HG03097 (cell line): ENCODE results near the gene ZNF304.

ENCODE experiments used
- ATAC-seq: cut with Tn5 transposase; IDR thresholded peaks from one replicate; pipeline ENCODE4 v1.9.1; 2021; ENCODE audit not compliant: unreplicated experiment, low FRiP score

ZNF304 gene

DNA sequence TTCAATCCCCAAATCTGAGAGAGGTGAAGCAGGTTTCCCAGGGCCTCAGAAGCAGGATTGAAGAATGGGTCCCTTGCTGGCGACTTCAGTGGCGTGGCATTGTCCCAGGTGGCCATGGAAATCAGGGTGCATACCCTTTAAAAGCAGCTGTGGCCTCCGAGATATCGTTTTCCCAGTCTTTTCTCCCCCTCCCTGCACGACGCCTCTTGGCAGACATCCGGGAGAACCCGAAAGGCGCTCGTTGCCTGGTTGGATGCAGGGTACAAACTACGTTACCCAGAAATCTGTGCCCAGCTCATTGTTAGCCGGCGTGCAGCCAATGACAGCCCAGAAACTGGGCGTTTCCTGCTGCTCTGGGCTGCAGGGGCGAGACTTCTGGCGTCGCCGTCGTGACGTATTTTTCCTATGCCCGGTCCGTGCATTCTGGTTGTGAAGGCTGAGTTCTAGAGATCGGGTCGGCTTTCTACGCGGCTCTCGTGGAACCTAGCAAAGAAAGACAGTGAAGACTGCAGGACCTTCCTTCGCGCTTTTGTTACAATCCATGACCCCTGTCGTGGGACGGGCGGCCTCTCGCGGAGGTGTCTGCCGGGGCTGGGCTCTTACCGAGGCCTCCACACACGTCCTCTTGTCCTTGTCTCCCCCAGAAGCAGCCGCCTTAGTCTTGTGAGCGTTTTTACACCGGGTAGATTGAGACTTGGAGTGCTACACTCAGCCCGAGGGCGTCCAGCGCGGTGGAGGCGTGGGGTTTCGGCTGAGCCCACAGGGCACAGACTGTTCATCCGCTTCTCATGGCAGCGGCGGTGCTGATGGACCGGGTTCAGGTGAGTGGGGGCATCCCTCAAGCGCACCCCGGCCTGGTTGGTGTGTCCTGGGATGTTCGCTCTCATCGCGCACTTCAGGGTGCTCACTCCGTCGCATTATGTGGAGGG lies at the start of gene ZNF304:
ZNF304 (plus strand) TSS at position 395 of the 929 bp plus-strand sequence; CDS start at position 789, 394 bp downstream.
- ATAC-seq: peak; percentile 98

DNA sequence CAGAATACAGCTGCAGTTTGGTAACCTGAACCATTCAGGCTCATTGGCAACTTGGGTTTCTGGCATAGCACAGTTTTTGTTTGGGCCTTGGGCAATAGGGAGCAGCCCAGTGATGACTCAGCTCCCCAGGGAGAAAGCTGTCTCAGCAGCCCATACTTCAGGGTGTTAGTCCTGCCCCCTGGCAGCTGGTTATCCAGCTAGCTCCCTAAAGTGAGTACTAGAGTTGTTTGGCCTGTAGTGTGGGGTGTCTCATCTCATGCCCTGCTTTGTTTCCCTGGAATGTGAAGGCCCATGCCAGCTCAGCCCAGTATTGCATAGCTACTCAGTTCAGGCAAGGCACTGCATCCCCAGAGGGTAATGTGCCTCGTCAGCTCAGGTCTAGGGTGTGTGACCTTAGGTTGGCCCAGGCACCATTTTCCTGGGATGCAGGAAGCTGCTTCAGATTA lies 49.0 kb upstream of the ZNF304 start:
- ATAC-seq: no peak

DNA sequence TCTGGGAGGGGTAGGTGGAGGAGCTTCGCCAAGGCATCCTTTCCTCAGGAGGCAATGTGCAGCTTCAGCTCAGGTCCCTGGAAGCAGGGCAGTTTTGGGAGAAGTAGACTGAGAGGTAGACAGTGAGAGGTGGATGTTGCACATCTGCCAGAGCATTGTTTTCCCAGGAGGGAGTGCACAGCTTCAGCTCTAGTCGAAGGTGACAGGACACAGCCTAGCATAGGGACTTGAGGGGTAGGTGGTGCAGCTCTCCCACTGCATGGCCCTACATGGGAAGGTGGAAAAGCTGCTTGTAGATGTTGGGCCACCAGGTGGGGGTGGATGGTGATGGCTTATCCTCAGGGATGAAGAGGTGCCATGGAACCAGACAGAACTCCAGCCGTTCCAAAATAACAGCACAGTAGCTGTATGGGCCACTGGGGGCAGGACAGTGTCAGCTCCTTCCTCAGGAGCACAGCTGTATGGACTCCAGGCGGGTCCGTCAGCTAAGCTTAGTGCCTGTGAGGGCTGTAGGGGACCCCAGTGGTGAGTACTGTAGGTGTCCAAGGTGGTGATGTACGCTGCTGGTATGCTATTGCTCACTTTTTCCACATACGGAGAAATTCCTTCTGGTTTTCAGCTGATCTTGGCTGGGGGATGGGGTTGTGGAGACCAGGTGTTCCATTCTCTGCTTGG lies 48.2 kb upstream of the ZNF304 start:
- ATAC-seq: no peak

DNA sequence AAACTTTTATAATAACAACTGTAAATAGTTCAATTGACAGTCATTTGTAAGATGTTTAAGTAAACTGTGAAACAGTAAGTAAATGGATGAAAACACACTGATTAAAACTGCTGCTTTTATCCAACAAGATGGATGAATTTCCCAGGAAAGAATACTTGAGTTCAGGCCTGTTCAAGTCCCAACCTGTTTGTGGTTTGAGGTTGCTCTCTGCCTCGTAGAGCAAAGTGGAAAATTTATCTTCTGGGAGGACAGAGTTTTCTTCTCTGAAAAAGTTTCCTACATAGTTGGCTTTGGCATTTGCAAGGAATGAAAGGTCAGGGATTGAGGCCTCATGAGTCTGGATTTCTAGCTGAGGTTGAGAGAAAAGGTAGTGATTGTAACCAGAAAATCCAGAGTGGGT lies 46.0 kb upstream of the ZNF304 start:
- no peak for ATAC-seq

DNA sequence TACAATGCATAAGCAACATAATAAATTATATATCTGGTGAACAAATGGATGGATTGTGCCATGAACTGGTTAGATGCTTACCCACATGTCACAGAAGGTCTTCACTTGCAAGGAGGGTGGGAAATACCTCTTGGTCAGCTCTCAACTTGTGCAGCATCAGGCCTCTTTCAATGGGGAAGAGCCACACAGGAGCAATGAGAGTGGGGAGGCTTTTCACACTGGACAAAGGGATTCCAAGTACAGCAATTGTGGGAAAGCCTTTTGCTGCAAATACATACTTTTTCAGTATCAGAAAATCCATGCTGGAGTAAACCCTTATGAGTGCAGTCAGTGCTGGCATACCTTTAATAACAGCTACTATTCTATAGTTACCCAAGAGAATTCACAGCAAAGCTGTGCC lies 42.6 kb upstream of the ZNF304 start:
- no peak for ATAC-seq

DNA sequence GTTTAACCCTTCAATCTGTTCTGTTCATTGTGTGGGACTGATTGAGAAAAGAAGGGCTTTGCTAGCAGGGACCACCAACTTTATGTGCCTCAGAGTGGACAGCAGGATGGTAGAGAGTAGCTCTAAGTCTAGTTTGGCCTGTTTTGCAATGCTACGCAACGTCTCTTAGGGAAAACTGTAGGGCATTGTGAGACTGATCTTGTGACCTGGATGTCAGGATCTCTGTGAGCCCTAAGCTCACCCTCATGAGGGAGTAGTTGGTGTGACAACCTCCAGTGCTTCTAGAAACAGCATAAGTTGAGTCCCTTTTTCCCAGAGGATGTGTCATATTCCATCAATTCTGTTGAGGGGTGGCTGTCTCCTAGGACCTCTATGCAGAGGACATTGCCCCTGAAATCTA lies 40.3 kb upstream of the ZNF304 start:
- ATAC-seq: no peak

DNA sequence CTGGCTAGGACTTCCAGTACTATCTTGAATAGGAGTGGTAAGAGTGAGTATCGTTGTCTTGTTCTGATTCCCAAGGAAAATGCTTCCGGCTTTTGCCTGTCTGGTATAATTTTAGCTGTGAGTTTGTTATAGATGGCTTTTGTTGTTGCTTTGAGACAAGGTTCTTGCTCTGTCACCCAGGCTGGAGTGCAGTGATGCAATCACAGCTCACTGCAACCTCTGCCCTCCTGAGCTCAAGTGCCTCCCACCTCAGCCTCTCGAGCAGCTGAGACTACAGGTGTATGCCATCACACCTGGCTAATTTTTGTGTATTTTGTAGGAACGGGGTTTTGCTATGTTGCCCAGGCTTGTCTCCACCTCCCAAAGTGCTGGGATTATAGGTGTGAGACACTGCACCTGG lies 36.9 kb upstream of the ZNF304 start:
- ATAC-seq: no peak

DNA sequence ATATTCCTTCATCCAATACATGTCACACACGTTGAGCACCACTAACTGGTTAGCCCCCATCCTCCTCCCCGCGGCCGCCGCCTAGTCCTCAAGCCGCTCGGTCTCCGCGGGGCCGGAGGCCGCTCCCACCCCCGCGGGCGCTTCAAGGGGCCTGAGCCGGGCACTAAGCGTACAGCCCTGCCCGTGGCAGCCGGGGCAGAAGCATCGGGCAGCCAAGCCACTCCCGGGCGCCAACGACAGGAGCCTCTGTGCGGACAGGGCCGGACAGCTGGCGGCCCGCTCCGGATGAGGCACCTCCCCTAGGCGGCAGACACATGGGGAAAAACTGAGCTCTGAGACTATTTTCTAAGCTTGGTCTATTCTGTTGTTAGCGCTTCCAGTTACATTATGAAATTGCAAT lies 33.6 kb upstream of the ZNF304 start:
- no peak for ATAC-seq

DNA sequence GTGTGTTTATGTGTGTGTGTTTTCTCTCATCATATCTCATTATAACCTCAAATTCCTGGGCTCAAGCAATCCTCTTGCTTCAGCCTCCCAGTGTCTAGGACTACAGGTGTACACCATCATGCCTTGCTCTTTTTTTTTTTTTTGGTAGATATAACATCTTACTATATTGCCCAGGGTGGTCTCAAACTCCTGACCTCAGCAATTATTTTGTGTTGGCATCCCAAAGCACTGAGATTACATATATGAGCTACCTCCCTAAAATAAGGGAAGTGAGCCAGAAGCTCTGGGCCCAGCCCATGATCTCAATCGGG lies 31.2 kb upstream of the ZNF304 start:
- ATAC-seq: no peak

DNA sequence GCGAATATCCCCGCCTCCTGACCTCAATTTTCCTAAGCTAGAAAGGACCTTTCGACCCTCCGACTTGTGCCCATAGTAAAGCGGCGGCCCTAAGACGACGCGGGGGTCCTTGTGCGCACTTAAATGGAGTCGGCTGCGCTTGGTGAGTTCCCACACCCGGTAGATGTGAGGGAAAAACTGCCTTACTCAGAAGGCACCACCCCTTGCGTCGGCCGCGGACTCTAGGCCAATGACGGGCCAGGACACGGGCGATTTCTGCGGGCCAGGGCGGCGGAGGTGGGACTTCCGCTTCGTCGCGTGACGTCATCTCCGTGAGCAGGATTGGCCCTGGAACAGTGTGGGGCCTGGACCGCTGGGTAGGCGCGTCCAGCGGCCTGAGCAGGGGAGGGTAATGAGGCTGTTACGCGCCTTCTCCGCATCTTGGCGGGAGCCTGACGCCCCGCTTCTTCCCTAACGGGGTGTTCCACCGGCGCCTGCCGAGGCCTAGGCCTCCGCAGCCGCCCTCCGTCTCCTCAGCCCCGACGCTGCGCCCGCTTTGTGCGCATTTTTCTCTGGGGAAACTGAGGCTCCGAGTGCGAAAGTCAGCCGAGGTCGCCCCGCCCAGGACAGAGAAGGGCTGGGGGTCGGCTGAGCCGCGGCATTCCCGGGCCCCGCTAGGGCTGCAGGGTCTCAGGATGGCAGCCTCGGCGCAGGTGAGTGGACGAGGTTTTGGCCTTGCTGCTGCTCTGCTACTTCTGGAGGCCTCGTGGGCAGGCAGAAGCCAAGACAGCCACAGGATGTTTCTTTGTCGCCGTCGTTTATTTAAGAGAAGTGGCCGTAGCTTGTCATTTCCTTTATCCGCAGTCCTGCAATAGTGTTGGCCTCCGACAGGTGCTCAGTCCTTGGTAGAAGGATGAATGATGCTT lies 30.6 kb upstream of the ZNF304 start, which contains the start of gene ZNF543:
ZNF543 (plus strand) TSS at position 293 of the 905 bp plus-strand sequence; CDS start at position 675, 382 bp downstream.
- peak; percentile 98 for ATAC-seq

DNA sequence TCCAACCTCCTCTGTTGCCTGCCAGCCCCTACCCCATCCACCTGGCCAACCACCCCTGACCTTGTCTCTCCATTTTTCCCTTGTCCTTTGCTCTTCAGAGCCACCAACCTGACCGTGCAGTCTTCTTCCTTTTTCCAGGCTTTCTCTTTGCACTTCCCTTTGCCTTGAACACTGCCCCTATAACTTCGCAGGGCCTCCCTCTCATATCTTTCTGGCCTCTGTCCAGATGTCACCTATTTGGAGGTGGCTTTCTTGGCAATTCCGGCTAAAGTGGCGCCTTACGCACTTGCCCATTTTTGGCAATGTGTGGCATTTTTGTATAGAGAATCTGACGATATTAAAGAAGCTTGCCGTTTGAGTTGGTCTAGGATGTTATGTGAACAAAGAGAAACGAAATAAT lies 30.0 kb upstream of the ZNF304 start:
- no peak for ATAC-seq

DNA sequence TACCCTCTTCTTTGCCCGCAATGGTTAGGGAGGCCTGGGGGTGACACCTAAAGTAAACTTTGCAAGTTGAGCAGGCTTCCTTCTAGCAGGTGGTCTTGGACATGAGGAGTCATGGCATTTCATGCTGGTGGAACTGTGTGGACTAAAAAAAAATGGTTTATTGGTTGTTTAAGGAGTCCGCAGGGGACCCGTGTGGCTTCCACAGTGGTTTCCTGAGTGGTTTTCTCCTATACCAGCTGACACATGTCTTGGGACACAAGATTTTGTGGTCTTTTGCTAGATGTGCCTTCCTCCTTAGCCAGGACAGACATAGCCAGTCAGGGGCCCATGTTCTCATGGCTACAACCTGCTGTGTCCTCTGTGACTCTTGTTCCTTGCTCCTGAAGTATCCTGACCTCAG lies 29.3 kb upstream of the ZNF304 start:
- ATAC-seq: no peak

DNA sequence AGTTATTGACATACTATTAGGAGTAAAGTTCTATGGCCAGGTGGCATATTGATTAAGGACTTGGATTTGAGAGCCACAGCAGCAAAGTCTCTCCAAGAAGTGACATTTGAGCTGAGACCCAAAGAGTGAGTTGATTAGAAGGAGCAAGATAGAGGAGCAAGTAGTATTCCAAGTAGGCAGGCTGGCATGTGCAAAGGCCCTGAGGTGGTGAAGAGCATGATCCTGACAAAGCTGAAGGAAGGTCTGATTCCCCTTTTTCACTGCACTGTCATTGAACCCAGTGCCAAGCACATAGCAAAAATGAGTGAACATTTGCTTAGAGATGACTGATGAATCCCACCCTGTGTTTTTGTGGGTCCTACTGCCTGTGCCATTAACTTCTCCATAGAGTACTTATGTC lies 26.1 kb upstream of the ZNF304 start:
- no peak for ATAC-seq

DNA sequence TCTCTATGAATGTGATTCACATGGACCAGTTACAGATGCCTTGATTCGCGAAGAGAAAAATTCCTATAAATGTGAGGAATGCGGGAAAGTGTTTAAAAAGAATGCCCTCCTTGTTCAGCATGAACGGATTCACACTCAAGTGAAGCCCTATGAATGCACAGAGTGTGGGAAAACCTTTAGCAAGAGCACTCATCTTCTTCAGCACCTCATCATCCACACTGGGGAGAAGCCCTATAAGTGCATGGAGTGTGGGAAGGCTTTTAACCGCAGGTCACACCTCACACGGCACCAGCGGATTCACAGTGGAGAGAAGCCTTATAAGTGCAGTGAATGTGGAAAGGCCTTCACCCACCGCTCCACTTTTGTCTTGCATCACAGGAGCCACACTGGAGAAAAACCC lies 23.1 kb upstream of the ZNF304 start:
- no peak for ATAC-seq

DNA sequence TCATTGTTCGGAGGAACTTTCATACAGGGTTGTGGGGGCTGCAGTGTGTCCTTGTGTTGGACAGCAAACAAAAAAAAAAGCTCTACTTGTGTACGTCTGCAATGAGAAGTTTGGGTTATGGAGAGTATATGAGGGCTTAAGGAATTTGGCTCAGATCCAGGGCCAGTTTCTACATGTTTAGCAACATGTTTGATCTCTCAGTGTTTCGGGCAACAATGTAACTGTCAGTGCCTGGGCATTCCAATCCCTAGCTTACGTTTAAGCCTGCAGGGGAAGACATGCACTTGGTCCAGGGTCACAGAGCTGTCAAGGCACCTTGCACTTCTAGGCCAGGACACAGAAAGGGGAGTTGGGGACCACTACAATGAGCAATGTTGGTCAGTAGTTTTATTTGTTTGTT lies 16.9 kb upstream of the ZNF304 start:
- ATAC-seq: no peak

DNA sequence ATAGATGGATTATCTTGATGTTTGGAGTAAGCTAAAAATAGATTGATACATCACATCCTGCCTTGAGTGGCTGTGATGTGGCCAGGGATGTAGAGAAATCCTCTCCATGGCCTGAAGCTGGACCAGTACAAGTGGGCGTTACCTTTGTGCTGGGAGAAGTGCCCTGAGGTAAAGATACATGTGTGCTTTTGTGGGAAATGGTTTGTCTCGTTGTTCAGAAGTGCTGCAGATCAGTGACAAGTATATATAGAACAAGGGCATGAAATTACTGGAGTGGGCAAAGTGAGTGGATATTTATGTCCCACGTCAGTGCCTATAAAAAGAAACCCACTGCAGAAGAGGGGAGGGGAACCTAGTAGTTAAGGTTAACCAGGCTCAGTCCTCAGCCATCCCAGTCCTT lies 12.2 kb upstream of the ZNF304 start:
- no peak for ATAC-seq

DNA sequence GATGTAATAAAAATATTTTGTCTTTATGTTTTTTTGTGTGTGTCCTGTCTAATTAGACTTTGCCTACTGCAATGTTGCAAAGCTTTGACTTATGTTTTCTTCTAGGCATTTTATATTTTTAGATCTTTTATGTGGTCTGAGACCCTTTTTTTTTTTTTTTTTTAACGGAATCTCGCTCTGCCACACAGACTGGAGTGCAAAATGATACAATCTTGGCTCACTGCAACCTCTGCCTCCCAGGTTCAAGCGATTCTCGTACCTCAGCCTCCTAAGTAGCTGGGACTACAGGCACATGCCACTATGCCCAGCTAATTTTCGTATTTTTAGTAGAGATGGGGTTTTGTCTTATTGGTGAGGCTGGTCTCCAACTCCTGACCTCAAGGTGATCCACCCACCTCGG lies 8.5 kb upstream of the ZNF304 start:
- no peak for ATAC-seq

DNA sequence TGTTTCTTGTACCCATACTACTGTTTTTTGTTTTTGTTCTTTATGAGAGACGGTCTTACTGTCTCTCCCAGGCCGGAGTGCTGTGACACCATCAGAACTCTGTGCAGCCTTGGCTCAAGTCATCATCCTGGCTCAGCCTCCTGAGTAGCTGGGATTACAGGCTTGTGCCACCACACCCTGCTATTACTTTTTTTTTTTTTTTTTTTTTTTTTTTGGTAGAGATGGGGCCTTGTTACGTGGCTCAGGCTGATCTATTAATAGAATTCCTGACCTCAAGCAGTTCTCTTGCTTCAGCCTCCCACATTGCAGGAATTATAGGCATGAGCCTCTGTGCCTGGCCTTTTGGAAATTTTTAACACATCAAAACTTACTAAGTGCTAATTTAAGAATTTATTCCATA lies 2.9 kb upstream of the ZNF304 start:
- no peak for ATAC-seq

DNA sequence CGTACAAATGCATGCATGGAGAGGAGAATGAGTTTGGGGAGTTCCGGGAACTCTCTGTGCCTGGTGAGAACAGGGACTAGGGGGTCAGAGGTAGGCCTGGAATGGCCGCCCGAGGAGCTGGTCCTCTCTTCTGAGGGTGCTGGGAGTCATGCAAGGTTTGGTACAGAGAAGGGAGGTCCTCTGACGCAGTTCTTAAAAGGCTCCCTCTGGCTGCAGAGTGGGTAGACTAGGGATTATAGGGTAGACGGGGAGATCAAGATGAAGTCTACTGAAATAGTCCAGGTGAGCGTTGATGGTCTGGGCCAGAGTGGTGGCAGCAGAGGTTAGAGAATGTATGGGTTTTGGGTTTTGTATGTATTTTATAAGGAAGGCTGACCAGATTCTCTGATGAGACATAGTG lies 796 bp downstream of the ZNF304 start:
- ATAC-seq: no peak

DNA sequence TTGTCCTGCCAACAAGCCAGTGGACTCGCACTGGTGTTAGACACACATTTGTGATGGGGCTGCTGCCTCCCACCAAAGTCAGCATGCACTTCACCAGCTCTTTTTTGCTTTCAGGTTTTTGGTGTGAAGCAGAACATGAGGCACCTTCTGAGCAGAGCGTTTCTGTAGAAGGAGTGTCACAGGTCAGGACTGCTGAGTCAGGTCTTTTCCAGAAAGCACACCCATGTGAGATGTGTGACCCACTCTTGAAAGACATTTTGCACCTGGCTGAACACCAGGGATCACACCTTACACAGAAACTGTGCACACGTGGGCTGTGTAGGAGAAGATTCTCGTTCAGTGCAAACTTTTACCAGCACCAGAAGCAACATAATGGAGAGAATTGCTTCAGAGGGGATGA lies 4.8 kb downstream of the ZNF304 start:
- no peak for ATAC-seq

DNA sequence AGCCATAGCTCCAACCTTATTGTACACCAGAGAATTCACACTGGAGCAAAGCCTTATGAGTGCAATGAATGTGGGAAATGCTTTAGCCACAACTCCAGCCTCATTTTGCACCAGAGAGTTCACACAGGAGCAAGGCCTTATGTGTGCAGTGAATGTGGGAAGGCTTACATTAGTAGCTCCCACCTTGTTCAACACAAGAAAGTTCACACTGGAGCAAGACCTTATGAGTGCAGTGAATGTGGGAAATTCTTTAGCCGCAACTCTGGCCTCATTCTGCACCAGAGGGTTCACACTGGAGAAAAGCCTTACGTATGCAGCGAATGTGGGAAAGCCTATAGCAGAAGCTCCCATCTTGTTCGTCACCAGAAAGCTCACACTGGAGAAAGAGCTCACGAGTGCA lies 6.3 kb downstream of the ZNF304 start:
- ATAC-seq: no peak
